Stimulated activated CD4-positive, alpha-beta T cell treated with anti-CD3 and anti-CD28 coated beads, TNF-alpha, amount 100 ng/mL, for 24 hours (primary cell): ENCODE measurements around the gene RAPGEF3.

ENCODE experiments used
- DNase-seq, 3 experiments: peaks; one replicate each; pipeline ENCODE4 v3.0.0-alpha.2; 2020; ENCODE audit warnings: low read depth in 3 of 3

RAPGEF3 gene

DNA sequence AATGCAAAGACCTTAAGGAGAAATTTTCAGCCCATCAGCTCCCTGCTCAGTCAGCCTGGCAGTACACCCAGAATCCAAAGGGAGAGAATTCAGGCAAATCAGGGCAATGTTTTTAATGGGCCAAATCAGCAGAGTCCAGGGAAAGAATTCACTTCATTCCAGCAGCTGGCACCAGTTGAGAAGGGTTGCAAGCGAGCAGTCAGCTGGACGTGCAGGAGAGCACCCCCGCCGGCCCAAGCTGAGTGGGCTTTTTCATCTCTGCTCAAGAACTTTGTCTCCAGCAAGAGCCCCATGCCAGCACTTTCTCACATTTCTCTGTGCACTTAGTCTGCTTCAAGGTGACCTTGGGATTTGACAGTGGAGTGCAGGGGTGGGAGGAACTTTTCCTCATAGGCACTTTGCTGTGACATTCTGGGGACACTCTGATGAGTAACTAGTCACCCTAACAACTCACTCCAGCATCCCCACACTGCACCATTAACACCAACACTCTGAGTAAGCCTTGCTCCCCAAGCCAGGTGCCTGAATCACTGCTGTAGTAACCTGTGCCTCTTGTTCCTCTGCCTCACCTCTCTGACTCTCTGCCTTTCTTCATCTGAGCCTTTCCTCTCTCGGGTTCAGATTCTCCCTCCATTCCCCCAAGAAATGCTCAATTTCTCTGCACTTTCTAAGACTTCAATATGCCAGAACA lies 35.6 kb downstream of the RAPGEF3 start:
- DNase-seq = no peak

DNA sequence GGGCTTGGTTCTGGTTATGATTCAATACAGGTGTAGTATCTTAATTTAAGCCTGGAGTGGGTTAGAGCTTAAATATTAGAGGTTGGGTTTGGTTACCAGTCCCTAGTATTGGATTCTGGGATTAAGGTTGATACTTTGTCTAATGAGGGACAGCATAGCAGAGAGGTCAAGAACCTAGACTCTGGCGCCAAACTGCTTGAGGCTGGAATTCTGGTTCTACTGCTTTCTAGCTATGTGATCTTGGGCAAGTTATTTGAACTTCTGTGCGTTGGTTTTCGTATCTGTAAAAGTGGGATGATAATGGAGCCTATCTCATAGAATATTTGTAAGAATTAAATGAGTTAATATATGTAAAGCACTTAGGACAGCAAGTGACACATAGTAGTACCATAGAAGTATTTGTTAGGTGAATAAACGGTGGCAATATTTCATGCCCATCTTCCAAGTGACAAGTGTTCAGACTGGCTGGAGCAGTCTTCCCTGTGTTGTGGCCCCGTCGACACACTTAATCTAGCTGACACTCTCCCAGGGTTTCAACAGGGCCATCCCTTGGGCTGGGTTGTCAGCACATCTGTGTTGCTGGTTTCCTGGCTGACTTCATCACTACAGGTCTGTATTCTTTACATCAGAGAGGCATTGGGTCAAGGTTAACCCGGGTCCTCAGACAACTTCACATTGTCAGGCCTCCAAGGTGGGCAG lies 36.4 kb downstream of the RAPGEF3 start:
- no peak for DNase-seq

DNA sequence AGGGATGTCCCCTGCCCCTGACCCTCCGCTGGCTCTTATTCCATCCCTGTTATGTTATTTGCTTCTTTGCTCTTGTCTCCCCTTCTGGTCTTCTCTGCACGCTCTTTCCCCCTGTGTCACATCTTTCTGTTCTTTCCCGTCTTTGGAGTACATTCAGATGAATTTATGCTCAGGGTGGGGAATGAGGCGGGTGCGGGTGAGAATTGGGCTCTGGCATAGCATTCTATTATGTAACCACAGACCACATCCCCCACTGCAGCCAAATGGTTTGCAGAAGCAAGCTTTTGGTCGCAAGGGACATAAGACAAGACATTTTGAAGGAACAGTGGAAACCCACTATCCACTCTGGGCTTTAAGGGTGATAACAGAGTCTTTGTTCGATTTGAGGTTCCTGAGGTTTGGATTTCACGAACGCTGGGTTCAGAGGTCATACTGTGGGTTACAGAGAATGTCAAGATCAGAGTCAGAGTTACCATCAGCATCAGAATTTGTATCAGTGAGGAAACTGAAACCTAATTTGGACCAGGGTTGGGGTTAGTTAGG lies 37.2 kb downstream of the RAPGEF3 start:
- DNase-seq = no peak

DNA sequence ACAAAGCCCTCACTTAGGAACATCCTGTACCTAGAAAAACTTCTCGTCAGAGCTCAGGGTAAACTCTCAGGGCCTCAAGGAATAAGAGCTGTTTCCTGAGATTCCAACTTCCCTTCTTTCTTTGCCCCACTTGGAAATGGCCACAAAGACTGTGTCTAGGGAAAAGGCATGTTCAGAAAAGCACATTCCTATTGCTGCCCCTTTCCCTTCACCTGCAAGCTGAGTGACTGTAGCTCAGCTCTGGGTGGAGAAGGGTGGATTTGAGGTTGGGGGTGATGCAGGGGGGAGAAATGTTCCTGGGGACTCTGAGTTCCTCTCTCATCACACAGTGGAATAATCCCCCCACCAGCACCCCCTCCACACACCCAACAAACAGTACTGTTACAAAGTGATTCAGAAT lies 40.1 kb downstream of the RAPGEF3 start:
- no peak for DNase-seq

DNA sequence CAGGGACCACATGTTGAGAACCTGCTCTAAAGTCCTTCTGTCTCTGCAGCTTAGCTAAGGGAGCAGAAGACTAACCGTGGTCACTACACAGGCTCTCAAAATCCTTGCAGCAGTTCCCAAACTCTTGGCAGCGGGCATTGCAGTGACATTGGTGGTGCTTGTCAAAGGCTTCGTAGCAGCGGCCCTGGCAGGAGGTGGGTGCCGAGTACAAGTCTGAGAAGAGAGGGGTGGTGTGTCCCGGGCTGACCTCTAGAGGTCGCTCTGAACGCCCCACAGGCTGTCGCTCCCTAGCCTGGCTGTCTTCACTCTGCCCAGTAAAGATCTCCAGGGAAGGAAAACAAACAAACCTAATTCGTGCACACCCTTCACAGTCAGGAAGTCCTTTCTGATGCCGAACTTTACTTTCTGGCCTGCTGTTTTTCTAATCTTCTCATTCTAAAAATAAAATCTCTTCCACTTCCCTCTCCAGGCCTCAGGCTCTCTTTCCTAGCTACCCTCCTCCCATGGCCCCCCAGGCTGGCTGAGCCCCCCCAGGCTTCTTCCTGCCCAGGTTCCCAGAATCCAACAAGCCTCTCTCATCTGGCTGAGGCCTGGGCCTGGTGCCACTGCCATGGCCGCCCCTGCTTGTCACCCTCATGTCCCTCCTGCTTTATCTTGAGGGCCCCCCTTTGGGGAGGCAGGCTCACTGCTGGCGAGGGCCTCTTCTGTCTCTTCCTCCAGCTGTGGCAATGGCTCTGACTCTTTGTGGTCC lies 41.1 kb downstream of the RAPGEF3 start:
- DNase-seq = peak in 2 of 3 experiments; percentile 17 to 41

DNA sequence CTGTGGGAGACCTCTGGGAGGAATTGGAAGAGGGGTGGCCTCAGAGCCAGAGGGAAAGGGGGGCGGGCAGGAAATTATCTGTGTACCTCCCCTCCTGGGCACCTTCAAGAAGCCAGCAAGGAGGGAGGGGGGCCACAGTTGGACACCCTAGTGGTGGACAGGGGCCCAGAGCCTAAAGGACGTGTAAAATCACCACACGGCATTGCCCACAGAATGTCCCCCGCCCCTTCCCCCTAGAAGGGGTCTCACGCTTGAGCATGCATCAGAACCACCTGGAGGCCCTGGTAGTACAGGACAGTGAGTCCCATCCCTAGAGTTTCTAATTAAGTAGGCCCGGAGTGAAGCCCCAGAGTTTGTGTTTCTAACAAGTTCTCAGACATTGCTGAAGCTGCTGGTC lies 41.6 kb downstream of the RAPGEF3 start:
- DNase-seq = no peak

DNA sequence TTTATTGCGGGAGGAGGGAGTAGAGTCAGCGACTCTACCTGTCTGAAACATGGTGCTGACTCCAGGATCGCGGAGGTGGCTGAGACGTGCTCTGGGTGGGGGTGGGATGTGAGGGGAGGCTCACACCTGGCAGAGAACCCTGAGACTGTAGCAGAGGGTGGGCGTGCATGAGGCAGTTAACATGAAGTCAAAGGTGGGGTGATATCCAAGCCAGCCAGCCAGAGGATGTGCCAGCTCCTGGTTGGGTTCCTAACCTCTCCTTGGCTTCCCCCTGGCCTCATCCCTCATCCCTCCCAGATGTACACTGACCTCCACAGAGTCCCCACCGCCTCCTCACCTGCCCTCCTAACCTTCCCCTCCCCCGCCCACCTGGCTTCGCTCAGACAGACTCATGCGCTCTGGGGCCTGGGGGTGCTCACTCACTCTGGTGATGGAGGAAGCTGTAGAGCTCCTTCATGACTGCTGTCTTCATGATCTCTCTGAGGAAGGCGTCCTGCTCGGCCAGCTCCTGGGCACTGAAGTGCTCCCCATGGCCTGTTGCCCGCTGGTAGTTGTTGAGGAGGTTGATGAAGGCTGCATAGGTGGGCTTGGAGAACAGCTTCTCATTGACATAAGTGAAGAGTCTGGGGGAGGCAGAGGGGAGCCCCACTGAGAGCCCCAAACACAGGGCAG lies 42.7 kb downstream of the RAPGEF3 start:
- no peak for DNase-seq

DNA sequence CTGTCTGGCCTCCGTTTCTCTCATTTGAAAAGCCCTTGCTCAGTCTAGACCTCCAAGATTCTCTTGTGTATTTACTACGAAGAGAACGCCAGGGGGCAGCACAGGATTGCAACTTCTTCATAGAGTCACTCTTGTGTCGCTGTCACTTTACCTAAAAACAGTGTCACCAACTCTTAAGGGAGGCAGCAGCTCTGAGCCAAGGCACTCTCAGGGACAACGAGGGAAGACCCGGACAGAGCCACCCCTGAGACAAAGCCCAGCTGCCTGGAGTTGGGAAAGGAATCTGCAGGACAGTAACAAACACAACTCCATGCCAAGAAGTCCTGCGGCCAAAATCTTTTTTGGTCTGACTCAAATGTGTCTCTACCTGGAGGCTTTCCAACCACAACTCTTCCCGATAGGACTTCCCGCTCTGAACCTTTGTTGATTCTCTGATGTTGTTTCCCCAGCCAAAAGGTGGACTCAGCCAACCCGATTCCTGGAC lies 43.2 kb downstream of the RAPGEF3 start:
- peak; percentile 55 to 71 (median 71) for DNase-seq

DNA sequence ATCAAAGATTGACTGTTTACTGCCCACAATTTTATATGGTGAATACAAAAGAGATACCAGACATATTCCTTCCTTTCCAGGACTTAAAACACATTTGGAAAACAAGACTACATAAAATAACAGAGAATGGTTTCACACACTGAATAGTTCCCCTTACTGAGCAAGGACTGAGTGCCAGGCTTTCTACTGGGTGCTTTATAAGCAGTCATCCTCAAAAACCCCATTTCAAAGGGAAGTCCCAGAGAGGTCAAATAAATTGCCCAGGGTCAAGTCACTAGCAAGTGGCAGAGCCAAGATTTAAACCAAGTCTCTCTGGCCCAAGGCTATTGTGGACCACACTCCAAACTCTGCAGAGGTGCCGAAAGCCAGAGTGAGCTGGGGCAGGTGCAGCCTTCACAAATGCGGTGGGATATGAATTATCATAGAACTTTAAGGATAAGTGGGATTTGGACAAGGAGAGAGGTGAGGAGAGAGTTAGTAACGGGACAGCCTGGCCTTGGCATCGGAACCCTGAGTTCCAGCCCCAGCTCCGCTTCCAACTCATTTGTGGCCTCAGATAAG lies 43.8 kb downstream of the RAPGEF3 start:
- no peak for DNase-seq

DNA sequence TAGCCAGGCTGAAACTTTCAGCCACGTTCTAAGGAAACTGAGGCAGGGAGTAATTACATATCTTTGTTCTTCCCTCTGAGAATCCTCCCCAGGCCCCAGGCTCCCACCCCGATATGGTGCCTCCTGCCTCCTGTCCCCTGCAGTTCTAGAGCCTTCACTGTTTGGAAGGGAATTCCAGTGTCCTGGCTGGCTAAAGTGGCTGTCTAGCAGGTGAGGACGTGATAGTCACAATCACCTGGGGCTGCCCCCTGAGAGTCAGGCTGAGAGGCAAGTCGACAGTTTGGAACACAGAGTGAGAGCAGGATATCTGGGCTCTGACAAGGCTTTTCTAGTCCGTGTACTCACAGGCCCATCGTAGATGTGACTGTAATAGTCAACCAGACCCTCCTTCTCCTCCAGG lies 46.5 kb downstream of the RAPGEF3 start:
- no peak for DNase-seq

DNA sequence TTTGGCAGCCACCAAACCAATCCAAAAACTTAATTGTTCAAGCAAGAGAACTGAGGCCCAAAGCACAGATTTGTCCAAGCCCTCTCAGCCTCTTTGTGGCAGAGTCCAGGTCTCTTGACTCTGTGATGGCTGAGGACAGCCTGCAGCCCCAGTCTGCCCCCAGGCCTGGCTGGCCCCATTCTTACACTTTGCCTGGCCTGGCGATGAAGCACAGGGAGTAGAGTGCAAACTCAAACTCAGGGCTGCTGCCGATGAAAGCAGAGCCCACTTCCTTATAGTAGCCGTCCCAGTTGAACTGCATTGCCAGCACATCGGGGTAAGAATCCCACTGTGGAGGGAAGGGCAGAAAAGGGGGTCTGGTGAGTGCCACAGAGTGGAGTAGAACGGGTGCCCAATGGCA lies 47.2 kb downstream of the RAPGEF3 start:
- DNase-seq = no peak

DNA sequence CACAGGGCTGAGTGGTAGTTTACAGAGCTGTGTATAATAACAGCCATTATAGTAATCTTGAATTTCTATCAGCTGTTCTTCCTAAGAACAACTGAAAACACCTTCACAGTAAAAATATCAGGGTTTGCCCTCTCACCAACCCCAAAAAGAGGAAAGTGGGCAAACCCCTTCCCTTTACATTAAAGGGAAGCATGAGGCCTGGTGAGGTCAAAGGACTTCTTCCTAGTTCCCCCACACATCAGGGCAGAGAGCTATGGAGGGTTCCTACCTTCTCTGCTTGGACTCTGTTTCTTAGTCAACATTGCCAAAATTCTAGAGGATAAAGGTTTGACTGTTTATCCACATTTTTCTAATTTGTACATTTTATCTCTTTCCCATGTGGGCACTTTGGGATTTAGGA lies 48.4 kb downstream of the RAPGEF3 start:
- no peak for DNase-seq

DNA sequence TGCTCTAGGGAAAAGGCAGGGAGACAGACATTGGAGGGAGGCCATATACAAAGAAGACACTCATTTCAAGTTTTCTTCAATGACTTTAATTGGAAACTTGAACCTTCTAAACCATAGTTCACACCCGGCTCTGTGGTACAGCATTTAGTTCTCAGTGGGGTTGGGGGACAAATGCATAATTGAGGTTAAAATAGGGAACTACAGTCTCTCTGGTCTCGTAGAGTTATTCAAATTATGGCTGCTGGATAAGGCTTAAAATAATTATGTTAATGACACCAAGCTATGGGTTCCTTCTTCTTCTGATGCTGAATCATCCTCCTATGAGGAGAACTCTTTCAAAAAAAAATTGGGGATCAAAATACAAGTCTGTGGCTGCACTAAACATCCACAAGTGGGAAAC lies 49.0 kb downstream of the RAPGEF3 start:
- no peak for DNase-seq

DNA sequence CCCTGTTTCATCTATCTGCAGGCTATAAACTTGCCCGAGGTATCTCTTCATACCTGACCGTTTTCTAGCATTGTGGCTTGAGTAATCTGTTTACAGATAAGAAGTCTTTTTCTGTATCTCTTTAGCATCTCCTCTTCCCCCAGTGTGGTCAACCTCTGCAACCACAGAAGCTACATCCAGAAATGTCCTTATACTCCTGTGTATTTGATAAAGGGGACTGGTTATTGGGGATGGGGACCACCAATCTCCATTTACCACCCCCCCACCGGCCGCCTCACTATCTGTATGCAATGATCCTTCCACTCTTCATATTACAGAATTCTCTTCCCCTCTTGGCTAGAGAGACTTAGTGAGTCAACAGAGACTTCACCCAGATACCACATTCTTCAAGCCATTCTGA lies 49.4 kb downstream of the RAPGEF3 start:
- no peak for DNase-seq

DNA sequence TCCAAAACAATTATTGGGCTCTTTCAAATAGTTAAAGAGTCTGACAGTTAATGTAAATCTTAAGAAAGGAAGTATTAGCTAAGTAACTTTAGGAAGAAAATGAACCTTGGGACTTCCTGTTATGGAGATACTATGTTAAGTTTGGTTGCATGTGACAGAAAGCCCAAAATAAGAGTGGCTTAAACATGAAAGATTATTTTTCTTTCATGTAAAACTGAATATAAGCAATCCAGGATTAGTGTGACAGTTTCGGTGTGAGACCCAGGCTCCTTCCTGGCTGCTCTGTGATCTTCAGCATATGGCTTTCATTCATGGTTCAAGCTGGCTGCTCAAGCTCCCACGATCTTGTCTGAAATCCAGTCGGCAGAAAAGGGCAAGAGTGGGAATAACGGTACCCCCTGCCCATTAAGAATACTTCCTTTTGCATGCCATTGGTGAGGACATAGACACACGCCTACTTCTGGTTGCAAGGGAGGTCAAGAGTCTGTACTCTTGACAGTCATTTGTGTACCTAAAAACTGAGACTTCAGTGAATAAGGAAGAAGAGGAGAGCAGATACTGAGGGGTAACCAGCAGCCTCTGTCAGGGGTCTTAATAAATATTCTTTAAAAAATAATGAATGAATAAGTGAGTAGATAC lies 50.7 kb downstream of the RAPGEF3 start:
- DNase-seq = no peak

DNA sequence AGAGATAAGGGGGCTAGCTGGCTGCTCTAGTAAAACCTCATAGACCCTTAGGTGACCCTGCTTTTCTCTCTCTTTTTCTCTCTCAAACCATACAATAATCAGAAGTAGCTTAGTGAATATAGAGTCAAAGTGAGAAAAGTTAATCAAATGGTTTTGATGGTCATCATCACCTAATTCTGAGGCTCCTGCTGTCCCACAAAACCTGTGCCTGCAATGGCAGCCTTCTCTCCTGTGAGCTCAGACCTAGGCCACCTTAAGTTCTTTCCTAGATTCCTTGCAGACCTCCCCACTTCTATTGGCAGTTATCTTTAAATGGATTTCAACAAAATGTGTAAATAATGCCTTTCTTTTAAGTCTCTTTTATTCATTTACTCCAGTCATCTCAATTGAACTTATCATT lies 51.3 kb downstream of the RAPGEF3 start:
- DNase-seq = no peak

DNA sequence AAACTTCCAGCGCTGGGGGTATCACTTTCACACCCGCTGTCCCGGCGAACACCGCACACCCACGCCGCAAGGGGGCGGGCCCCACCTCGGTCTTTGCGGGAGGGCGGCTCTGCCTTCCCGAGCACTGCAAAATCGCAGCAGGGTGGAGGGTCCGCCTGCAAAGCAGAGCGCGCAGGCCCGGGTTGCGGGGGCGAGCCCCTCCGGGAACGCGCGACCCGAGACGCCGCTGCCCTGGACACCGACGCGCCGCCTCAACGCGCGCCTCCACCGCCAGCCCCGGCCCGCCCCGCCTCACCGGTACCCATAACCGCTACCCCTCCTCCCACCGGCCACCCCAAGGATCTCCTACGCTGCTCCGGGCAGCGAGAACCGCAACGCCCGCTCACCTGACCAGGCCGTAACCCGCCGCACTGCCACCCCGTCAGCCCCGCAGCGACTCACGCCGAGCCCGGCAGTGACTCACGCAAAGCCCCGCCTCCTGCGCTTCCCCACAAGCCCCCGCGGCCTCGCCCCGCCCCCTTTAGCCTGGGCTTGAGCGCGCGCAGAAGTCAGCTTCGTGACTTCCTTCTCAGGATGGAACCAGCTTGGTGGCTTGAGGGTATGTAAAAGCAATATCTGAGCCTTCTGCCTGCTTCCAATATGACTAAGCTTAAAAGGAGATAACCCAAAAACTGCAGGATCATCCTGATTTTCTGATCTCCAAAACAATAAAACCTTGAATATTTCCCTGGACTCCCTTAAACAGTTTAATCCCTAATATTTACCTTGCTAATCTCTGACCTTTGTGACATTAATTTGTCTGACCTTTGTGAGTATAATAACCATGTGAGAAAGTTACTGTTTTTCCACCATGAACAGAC lies 52.9 kb downstream of the RAPGEF3 start, which contains the start of gene RPAP3:
TSS of gene RPAP3 (minus strand) at position 465 of the 860 bp plus-strand sequence. CDS start 3,190 bp downstream, outside the sequence.
- DNase-seq = peak; percentile 94 to 99 (median 97)

DNA sequence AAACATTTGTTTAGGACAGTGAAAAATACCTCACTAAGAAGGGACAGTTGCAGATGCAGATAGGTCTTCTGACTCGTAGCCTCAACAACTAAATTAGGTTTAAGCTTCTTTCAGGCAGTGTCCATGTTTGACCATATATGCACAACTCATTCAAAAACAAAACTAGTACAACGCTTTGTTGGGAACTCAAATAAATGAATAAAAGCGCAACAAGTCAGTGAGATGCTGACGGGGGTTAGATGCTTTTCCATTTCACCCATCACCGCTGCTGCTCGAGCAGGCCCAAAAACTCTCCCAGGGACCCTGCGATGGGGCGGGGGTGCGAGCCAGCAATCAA lies 53.5 kb downstream of the RAPGEF3 start:
- DNase-seq = no peak

DNA sequence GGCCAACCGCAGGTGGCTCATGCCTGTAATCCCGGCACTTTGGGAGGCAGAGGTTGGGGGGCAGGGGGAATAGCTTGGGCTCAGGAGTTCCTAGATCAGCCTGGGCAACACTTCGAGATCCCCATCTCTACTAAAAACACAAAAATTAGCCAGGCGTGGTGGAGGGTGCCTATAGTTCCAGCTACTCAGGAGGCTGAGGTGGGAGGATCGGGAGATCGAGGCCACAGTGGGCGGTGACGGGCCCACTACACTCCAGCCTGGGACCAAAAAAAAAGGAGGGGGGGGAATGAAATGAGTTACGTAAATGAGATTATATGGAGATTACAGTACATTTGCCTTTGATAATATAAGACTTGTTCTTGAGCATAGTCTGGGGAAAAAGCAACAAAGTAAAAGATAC lies 54.0 kb downstream of the RAPGEF3 start:
- no peak for DNase-seq

DNA sequence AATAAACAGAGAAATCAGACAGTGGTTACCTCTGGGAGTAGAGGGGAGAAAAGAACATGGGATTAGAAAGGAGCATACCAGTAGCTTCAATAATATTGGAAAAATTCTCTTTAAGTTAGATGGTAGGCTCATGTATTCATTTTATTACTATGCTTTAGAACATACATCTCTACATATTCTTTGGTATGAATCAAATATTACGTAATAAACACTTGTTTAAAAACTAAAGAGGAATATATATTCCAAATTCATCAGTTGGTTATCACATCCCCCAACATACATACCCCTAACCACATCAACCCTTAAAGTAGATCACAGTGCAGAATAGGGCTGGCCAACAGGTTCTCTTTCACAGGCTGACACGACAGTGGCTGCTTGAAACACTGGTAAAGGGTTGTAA lies 58.4 kb downstream of the RAPGEF3 start:
- DNase-seq = no peak
